HG03066 (cell line): ENCODE measurements around the gene MAPK1.
"Not testable (repeated sequence)": the region's sequence is repeated elsewhere in the genome, so short reads cannot be mapped to it uniquely, and the experiment has no call there.

Source experiments
- ATAC-seq: cut with Tn5 transposase; IDR thresholded peaks from one replicate; pipeline ENCODE4 v1.9.1; 2021; ENCODE audit warnings: low read depth; ENCODE audit not compliant: unreplicated experiment

Gene MAPK1

GRCh38 chr22:21823740-21824444 lies 43.6 kb downstream of the MAPK1 start:
- no peak for ATAC-seq

- no peak for ATAC-seq
Measured at GRCh38 chr22:21819183-21819770, 48.2 kb downstream of the MAPK1 start.

- no peak for ATAC-seq
Measured at GRCh38 chr22:21818487-21819182, 48.8 kb downstream of the MAPK1 start.

GRCh38 chr22:21817497-21817853 lies 50.0 kb downstream of the MAPK1 start:
- not testable (repeated sequence) for ATAC-seq

GRCh38 chr22:21816787-21817496 lies 50.5 kb downstream of the MAPK1 start:
- ATAC-seq = no peak

GRCh38 chr22:21816472-21816786 lies 51.0 kb downstream of the MAPK1 start:
- ATAC-seq = no peak

- ATAC-seq = no peak
Measured at GRCh38 chr22:21815958-21816357, 51.5 kb downstream of the MAPK1 start.

- no peak for ATAC-seq
Measured at GRCh38 chr22:21815357-21815756, 52.1 kb downstream of the MAPK1 start.

GRCh38 chr22:21811982-21812381 lies 55.5 kb downstream of the MAPK1 start:
- no peak for ATAC-seq

GRCh38 chr22:21807544-21808529 lies 59.6 kb downstream of the MAPK1 start:
- no peak for ATAC-seq

GRCh38 chr22:21805325-21805724 lies 62.1 kb downstream of the MAPK1 start:
- ATAC-seq = not testable (repeated sequence)

GRCh38 chr22:21803811-21804249 lies 63.6 kb downstream of the MAPK1 start:
- ATAC-seq = no peak

- ATAC-seq = no peak
Measured at GRCh38 chr22:21802673-21803072, 64.8 kb downstream of the MAPK1 start.

- ATAC-seq = no peak
Measured at GRCh38 chr22:21802056-21802455, 65.4 kb downstream of the MAPK1 start.

- not testable (repeated sequence) for ATAC-seq
Measured at GRCh38 chr22:21801304-21801644, 66.2 kb downstream of the MAPK1 start.

- ATAC-seq = no peak
Measured at GRCh38 chr22:21800552-21801303, 66.7 kb downstream of the MAPK1 start.

- no peak for ATAC-seq
Measured at GRCh38 chr22:21797444-21798221, 69.8 kb downstream of the MAPK1 start.

GRCh38 chr22:21796863-21797262 lies 70.6 kb downstream of the MAPK1 start:
- no peak for ATAC-seq

- no peak for ATAC-seq
Measured at GRCh38 chr22:21796231-21796630, 71.2 kb downstream of the MAPK1 start.
